ENCODE measurements around the gene ADGRV1. TPM values are rescaled to one million over a fixed set of nuclear protein-coding genes. Genes with fewer than 3 reads are reported as not detected.

ADGRV1 gene
- total RNA-seq, 2 donors from 2014 or later = 97.6 to 117 TPM

DNA sequence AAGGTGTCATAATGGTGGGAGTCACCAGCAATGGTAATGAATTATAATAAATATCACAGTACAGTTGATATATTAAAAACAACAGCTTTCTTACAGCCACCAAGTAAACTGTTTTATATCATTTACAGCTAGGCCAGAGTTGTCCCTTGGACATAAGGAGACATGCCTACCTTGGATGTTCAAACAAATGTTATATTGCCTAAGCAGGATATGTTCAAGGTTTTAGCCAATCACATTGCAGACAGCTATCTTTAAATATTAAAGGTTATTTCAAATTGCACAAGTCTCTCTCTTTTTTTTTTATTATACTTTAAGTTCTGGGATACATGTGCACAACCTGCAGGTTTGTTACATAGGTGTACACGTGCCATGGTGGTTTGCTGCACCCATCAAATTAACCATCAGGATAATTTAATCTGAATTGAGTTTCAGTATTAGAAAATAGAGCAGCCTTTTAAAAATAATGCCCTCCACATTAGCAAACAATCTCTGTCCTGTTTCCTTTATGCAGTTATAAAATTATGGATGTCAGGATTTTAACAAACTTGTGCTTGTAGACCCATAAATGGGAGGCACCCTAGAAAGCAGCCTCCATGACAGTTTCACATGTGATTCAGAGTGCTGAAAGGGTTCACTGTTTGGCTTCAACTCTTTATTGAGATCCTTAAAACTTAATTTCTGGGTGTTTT, 483.8 kb downstream of the ADGRV1 start:
- no peak for DNase-seq
- no peak overlapping the region for H3K27ac Mint-ChIP-seq
- Histone ChIP-seq H3K27me3 (ENCODE audit: control insufficient read depth, insufficient read depth, low read length, poor library complexity, severe bottlenecking) (no peaks in the 10 kb centered on the region), H3K4me3 (ENCODE audit: low read length) (no peak overlapping the region), H3K27ac (ENCODE audit: low read depth, low read length) (no peak overlapping the region), H3K4me1 (ENCODE audit: control insufficient read depth, insufficient read depth, low read length) (peaks cover 4% of the 10 kb centered on the region), H3K9me3 (ENCODE audit: control insufficient read depth, low read length) (peaks cover 20% of the 10 kb centered on the region), H3K36me3 (ENCODE audit: control insufficient read depth, insufficient read depth, low read length) (peaks cover 11% of the 10 kb centered on the region), H3K9ac (ENCODE audit: extremely low read depth, low read length, poor library complexity, severe bottlenecking) (no peak overlapping the region)
- H3K9me3 Mint-ChIP-seq = peaks cover 10% of the 10 kb centered on the region
- no peak overlapping the region for H3K4me3 Mint-ChIP-seq
- 75% methylated on average over 1 of the region's 1 CpG; no CpG with 5 or more reads in 1 of the 2 experiments for WGBS, 2 experiments (ENCODE audit: insufficient coverage in 1 of 2, insufficient read length in 1 of 2)
- H3K36me3 Mint-ChIP-seq (ENCODE audit: low read depth) = peaks cover 24% of the 10 kb centered on the region
- TF ChIP-seq, protein P1, sequence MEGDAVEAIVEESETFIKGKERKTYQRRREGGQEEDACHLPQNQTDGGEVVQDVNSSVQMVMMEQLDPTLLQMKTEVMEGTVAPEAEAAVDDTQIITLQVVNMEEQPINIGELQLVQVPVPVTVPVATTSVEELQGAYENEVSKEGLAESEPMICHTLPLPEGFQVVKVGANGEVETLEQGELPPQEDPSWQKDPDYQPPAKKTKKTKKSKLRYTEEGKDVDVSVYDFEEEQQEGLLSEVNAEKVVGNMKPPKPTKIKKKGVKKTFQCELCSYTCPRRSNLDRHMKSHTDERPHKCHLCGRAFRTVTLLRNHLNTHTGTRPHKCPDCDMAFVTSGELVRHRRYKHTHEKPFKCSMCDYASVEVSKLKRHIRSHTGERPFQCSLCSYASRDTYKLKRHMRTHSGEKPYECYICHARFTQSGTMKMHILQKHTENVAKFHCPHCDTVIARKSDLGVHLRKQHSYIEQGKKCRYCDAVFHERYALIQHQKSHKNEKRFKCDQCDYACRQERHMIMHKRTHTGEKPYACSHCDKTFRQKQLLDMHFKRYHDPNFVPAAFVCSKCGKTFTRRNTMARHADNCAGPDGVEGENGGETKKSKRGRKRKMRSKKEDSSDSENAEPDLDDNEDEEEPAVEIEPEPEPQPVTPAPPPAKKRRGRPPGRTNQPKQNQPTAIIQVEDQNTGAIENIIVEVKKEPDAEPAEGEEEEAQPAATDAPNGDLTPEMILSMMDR (conservative IDR thresholded peaks at IDR 0.05) = no peak
- H3K27me3 Mint-ChIP-seq (ENCODE audit: insufficient read depth) = no peaks in the 10 kb centered on the region
- peaks cover 10% of the 10 kb centered on the region for H3K4me1 Mint-ChIP-seq

DNA sequence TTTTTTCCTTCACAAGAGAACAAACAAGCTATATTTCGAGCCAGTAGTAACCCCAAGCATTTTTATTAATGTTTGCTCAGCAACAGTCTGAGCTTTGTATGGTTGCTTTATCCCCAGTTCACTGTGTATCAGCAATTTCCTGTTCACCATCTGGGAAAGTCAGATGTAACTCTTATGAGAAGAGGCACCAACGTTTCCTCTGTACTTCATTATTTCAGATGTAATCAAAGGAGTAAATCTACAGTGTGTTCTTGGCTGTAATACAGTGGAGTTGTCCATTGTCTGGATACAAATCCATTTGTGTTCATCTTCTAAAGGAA, 484.3 kb downstream of the ADGRV1 start:
- no peaks in the 10 kb centered on the region for H3K27me3 Mint-ChIP-seq (ENCODE audit: insufficient read depth)
- H3K36me3 Mint-ChIP-seq (ENCODE audit: low read depth) = peaks cover 24% of the 10 kb centered on the region
- TF ChIP-seq, protein P1 (conservative IDR thresholded peaks at IDR 0.05) = no peak
- no peak overlapping the region for H3K4me3 Mint-ChIP-seq
- Histone ChIP-seq H3K36me3 (ENCODE audit: control insufficient read depth, insufficient read depth, low read length) (peaks cover 11% of the 10 kb centered on the region), H3K4me1 (ENCODE audit: control insufficient read depth, insufficient read depth, low read length) (peaks cover 4% of the 10 kb centered on the region), H3K9ac (ENCODE audit: extremely low read depth, low read length, poor library complexity, severe bottlenecking) (no peak overlapping the region), H3K27ac (ENCODE audit: low read depth, low read length) (no peak overlapping the region), H3K27me3 (ENCODE audit: control insufficient read depth, insufficient read depth, low read length, poor library complexity, severe bottlenecking) (no peaks in the 10 kb centered on the region), H3K4me3 (ENCODE audit: low read length) (no peak overlapping the region), H3K9me3 (ENCODE audit: control insufficient read depth, low read length) (peaks cover 20% of the 10 kb centered on the region)
- H3K9me3 Mint-ChIP-seq = peaks cover 10% of the 10 kb centered on the region
- no peak overlapping the region for H3K27ac Mint-ChIP-seq
- 80 to 89% methylated on average over 1 to 2 of the region's 2 CpGs for WGBS, 2 experiments (ENCODE audit: insufficient coverage in 1 of 2, insufficient read length in 1 of 2)
- DNase-seq = no peak
- peaks cover 7% of the 10 kb centered on the region for H3K4me1 Mint-ChIP-seq

DNA sequence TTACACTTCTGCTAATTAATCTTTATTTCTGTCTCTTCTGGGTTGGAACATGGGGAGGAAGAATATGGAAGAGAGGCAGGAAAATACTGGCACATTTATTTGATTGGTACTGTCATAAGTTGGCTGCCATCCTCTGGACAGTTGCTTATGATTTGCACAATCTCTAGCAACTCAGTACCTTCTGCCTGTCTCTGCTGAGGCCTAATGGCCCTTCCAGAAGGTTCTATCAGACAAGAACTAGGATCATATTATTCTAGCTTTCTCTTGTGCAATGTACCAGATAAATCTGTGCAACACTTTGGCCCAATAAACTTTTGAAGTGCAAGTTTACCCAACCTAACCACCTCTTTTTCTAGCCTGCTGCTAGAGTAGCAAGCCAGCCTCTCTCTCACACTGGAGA, 489.5 kb downstream of the ADGRV1 start:
- Histone ChIP-seq H3K9ac (ENCODE audit: extremely low read depth, low read length, poor library complexity, severe bottlenecking) (no peak overlapping the region), H3K27ac (ENCODE audit: low read depth, low read length) (no peak overlapping the region), H3K4me1 (ENCODE audit: control insufficient read depth, insufficient read depth, low read length) (no peaks in the 10 kb centered on the region), H3K4me3 (ENCODE audit: low read length) (no peak overlapping the region), H3K9me3 (ENCODE audit: control insufficient read depth, low read length) (peaks cover 14% of the 10 kb centered on the region), H3K27me3 (ENCODE audit: control insufficient read depth, insufficient read depth, low read length, poor library complexity, severe bottlenecking) (no peaks in the 10 kb centered on the region), H3K36me3 (ENCODE audit: control insufficient read depth, insufficient read depth, low read length) (peaks cover 11% of the 10 kb centered on the region)
- Mint-ChIP-seq H3K27me3 (ENCODE audit: insufficient read depth) (no peaks in the 10 kb centered on the region), H3K4me1 (no peaks in the 10 kb centered on the region), H3K9me3 (peaks cover 10% of the 10 kb centered on the region), H3K4me3 (no peak overlapping the region), H3K36me3 (ENCODE audit: low read depth) (peaks cover 15% of the 10 kb centered on the region), H3K27ac (no peak overlapping the region)
- no peak for DNase-seq
- TF ChIP-seq, protein P1 (conservative IDR thresholded peaks at IDR 0.05) = no peak

All from endodermal cell (in vitro differentiated cells).